ENCODE measurements around the gene SLC6A2. TPM values are rescaled to one million over a fixed set of nuclear protein-coding genes. Genes with fewer than 3 reads are reported as not detected.

The SLC6A2 gene
- total RNA-seq, 6 experiments from 2014 or later = 0.37 to 2.9 (median 0.37) TPM; not detected in 3

DNA sequence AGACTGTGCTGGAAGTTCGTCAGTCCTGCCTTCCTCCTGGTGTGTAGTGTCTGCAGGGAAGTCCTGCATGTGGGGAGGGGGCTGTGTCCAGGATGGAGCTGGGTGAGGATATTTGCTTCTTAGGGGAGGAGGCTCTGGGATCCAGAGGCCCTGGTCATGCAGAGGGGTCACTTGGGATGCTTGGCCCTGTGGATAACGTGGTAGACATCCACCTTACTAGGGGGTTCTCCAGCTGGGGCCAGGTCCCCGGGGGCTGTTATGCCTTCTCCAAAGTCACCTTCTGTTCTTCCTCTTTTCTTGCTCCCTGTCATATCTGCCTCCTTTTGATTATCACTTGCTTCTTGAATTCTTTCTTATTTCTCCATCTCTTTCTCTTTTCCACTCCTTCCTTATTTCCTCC lies 43.8 kb downstream of the SLC6A2 start:
- H3K4me1 ChIP-seq = no peaks in the 10 kb centered on the region
- H3K36me3 ChIP-seq = no peaks in the 10 kb centered on the region
- H3K4me3 ChIP-seq = no peak overlapping the region
- TF ChIP-seq POLR2A (IDR thresholded peaks at IDR 0.05) = no peak
- TF ChIP-seq, protein P1, sequence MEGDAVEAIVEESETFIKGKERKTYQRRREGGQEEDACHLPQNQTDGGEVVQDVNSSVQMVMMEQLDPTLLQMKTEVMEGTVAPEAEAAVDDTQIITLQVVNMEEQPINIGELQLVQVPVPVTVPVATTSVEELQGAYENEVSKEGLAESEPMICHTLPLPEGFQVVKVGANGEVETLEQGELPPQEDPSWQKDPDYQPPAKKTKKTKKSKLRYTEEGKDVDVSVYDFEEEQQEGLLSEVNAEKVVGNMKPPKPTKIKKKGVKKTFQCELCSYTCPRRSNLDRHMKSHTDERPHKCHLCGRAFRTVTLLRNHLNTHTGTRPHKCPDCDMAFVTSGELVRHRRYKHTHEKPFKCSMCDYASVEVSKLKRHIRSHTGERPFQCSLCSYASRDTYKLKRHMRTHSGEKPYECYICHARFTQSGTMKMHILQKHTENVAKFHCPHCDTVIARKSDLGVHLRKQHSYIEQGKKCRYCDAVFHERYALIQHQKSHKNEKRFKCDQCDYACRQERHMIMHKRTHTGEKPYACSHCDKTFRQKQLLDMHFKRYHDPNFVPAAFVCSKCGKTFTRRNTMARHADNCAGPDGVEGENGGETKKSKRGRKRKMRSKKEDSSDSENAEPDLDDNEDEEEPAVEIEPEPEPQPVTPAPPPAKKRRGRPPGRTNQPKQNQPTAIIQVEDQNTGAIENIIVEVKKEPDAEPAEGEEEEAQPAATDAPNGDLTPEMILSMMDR (IDR thresholded peaks at IDR 0.05) = no peak
- intact Hi-C loops (cut with DNase I) = loop anchor here (5.0 to 10.0 kb wide), 2 partner anchors 155 to 237 kb away; no protein-coding TSS in a partner anchor
- DNase-seq (no peak), ATAC-seq (no peak)
- H3K27me3 ChIP-seq = no peaks in the 10 kb centered on the region
- 67% methylated on average over 1 of the region's 3 CpGs for WGBS (ENCODE audit: insufficient coverage, low coverage, low lambda C conversion rate, missing lambda C conversion rate)
- H3K27ac ChIP-seq = no peak overlapping the region
- H3K9me3 ChIP-seq = no peaks in the 10 kb centered on the region

DNA sequence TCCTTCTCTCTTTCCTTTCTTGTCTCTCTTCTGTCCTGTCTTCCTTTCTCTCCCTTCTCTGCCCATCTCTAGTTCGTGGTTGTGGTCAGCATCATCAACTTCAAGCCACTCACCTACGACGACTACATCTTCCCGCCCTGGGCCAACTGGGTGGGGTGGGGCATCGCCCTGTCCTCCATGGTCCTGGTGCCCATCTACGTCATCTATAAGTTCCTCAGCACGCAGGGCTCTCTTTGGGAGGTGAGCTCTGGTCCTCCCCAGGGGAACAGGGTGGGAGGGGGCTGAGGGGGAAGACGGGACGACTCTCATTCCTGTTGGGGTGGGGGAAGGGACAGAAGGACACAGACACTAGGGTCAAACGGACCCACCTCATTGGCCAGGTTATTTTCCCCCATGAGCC lies 44.3 kb downstream of the SLC6A2 start:
- ATAC-seq = no peak
- Histone ChIP-seq H3K4me1 (no peaks in the 10 kb centered on the region), H3K9me3 (no peaks in the 10 kb centered on the region), H3K27me3 (no peaks in the 10 kb centered on the region), H3K4me3 (no peak overlapping the region), H3K27ac (no peak overlapping the region), H3K36me3 (no peaks in the 10 kb centered on the region)
- 63% methylated on average over 10 of the region's 10 CpGs for WGBS (ENCODE audit: insufficient coverage, low coverage, low lambda C conversion rate, missing lambda C conversion rate)
- DNase-seq = no peak
- intact Hi-C loops (cut with DNase I) = loop anchor here (5.0 to 10.0 kb wide), 2 partner anchors 155 to 238 kb away; no protein-coding TSS in a partner anchor
- TF ChIP-seq, protein P1 (IDR thresholded peaks at IDR 0.05) = no peak
- no peak for TF ChIP-seq POLR2A (IDR thresholded peaks at IDR 0.05)

DNA sequence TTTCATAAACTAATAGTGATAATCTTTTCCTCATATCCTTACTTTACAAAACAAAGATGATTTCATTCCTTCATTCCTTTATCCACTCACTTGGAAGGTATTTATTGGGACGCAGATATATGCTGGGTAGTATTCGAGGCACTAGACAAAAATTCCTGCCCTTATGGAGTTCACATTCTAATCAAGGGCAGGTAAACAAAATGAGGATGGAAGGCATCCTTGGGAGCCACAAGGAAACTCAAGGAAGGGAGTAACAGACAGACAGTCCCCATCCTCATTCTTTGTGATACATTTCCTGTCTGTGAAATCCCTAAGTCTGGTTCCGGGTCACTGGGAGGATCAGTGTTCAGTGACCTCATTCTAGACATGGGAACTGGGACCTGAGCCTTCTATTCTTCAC lies 45.2 kb downstream of the SLC6A2 start:
- H3K4me3 ChIP-seq = no peak overlapping the region
- WGBS (ENCODE audit: insufficient coverage, low coverage, low lambda C conversion rate, missing lambda C conversion rate) = 59% methylated on average over 3 of the region's 3 CpGs
- TF ChIP-seq, protein P1 (IDR thresholded peaks at IDR 0.05) = no peak
- no peak for TF ChIP-seq POLR2A (IDR thresholded peaks at IDR 0.05)
- DNase-seq (no peak), ATAC-seq (no peak)
- intact Hi-C loops (cut with DNase I) = loop anchor here (5.0 to 10.0 kb wide), 2 partner anchors 156 to 239 kb away; no protein-coding TSS in a partner anchor
- H3K27ac ChIP-seq = no peak overlapping the region
- no peaks in the 10 kb centered on the region for H3K9me3 ChIP-seq
- H3K36me3 ChIP-seq = no peaks in the 10 kb centered on the region
- no peaks in the 10 kb centered on the region for H3K4me1 ChIP-seq
- H3K27me3 ChIP-seq = no peaks in the 10 kb centered on the region

DNA sequence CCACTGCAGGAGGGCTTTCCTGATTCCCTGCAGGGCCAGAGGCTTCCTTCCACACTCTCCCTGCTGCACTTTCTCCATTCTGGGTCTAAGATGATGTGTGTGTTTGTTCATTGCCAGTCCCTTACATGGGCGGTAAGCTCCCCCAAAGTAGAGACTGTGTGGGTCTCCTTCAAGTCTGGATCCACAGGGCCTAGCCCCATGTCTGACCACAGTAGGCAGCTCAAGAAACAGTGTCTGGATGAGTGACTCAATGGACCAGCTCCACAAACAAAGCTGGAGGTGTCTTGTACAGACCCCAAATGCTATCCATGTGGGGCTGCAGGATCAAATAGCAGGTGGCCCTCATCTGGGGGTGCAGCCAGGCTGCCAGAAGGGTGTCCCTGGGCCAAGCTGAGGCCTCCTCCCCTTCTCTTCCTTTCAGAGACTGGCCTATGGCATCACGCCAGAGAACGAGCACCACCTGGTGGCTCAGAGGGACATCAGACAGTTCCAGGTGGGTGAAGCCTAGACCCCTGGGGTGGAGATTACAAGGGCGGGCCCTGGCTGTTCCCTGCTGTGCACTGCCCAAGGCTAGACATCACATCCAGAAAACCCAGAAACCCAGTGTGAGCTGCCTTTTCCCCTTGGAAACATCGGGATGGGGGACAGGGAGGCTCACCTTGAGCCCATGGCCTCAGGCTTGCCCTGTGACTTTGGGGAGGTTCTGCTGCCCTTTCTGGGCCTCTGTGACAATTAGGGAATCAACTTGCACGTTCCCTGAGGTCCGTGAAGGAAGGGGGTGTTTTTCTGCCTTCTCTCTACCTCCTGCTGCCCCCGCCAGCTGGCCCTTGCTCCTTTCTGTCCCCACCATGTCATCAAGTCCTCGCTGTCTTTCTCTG lies 45.9 kb downstream of the SLC6A2 start:
- Histone ChIP-seq H3K27ac (no peak overlapping the region), H3K4me1 (no peaks in the 10 kb centered on the region), H3K36me3 (no peaks in the 10 kb centered on the region), H3K4me3 (no peak overlapping the region), H3K9me3 (no peaks in the 10 kb centered on the region), H3K27me3 (no peaks in the 10 kb centered on the region)
- peak; percentile 62 to 78 (median 74) for ATAC-seq
- 37% methylated on average over 3 of the region's 9 CpGs for WGBS (ENCODE audit: insufficient coverage, low coverage, low lambda C conversion rate, missing lambda C conversion rate)
- TF ChIP-seq POLR2A (IDR thresholded peaks at IDR 0.05) = no peak
- TF ChIP-seq, protein P1 (IDR thresholded peaks at IDR 0.05) = peak; percentile 61 to 72 (median 68)
- intact Hi-C loops (cut with DNase I) = loop anchor here (5.0 to 10.0 kb wide), 2 partner anchors 157 to 239 kb away; no protein-coding TSS in a partner anchor
- peak; percentile 64 to 70 (median 67) for DNase-seq

Measured in right lobe of liver (tissue), 6 donors.